ENCODE measurements around the gene USP21.

Gene USP21

DNA sequence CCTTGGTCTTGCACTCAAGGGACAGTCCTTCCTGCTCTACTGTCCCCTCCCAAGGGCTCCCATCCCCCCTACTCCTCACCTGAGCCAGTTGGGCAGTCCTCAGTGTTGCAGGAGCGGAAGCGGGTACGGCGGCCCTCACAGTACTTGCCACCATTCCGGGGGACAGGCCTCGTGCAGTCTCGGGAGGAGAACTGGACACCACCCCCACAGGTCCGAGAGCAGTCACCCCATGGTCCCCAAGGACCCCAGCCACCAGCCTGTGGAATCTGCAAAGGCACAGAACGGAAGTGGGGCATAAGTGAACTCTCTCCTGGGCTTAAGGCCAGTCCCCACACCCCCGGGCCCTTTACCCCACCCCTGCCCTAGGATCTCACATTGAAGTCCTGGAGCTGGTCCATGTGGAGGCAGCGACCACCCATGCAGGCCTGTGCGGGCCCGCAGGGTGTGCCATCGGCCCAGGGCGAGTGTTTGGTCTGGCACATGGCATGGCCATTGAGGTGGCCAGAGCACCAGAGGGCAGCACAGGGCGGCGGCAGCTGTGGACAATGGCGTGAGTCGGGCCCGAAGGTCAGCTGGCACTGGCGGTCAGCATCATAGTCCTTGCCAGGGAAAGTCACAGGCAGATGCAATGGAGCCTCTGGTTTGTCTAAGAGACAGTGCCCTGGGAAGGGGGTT, 34.4 kb downstream of the USP21 start:
- DNase-seq (ENCODE audit: low spot score): no peak

- no peak for DNase-seq (ENCODE audit: low spot score)
These were observed 35.9 kb downstream of the USP21 start for GRCh38 chr1:161195171-161195570.

DNA sequence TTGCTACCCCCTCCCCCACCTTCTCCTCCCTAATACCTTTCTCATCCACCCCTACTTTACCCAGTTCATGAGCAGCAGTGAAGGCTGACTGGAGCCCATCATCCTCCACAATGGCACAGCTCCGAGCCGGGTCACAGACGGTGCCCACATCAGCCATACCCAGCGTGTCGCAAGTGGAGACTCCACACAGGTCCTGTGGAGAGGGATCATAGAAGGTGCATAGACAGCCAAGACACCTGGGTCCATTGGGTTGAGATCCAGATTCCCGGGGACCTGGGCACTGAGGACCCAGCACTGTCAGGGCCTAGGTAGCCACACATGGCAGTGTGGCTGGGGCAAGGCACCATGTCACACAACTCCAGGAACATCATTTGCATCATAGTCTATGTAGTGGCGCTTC, 36.8 kb downstream of the USP21 start:
- no peak for DNase-seq (ENCODE audit: low spot score)

GRCh38 chr1:161196521-161197451, 37.5 kb downstream of the USP21 start:
- no peak for DNase-seq (ENCODE audit: low spot score)

DNA sequence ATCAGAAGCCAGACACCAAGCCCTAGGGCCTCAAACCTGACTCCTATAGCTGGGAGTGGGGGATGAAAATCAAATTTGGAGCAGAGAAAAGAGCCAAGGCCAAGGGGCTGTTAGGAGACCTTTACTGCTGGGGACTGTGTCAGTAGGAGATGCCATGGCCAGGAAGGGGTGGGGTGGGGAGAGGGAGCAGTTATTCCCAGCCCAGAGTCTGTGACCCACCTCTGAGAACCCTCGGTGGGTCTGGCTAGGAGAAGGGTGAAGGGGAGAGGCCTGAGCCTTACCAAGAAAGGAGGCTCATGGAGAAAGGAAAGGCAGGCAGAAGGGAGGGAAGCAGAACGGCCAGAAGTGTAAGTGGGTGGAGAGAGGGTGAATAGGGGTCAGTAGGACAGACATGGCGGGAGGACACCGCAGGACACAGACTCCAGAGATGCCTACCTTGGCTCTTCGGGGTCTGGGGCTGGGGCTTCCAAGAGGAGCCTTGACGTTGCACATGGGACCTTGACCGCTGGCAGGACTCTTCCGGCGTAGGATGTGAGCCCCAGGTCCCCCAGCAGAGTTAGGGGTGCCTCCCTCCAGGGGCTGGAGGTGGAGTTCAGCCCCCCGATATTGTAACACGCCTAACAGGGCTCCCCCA, 38.4 kb downstream of the USP21 start:
- DNase-seq (ENCODE audit: low spot score): no peak

GRCh38 chr1:161198194-161198896, 39.0 kb downstream of the USP21 start:
- no peak for DNase-seq (ENCODE audit: low spot score)

DNA sequence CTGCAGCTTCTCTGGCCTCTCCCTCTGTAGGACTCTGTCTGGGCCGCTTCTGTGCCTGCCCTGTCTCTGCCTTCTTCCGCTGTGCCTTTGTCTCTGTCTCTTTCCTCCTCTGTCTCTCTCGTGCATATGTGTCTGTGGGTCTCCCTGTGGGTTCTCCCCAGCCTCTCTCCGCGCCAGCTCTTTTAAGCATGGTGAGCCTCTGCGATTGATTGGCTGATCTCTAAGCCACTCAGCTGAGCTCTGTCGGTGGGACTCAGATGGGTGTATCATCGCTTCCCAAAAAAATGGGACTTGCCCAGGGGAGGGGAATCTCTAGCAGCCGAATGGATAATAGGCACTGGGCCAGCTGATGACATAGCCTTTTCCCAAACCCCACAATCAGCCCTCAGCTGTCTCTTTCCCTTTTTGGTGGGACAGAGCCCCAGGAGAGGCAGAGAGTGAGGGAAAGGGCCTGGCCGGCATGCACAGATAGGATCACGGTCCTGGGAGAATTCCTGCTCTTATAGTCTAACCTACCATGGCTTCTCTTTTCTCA, 39.7 kb downstream of the USP21 start, which contains the start of gene ADAMTS4:
Gene ADAMTS4 (minus strand): TSS at position 158 of the 535 bp plus-strand sequence. CDS start 427 bp downstream, outside the sequence.
- DNase-seq (ENCODE audit: low spot score): no peak

- no peak for DNase-seq (ENCODE audit: low spot score)
These were observed 40.3 kb downstream of the USP21 start for GRCh38 chr1:161199506-161200139.

DNA sequence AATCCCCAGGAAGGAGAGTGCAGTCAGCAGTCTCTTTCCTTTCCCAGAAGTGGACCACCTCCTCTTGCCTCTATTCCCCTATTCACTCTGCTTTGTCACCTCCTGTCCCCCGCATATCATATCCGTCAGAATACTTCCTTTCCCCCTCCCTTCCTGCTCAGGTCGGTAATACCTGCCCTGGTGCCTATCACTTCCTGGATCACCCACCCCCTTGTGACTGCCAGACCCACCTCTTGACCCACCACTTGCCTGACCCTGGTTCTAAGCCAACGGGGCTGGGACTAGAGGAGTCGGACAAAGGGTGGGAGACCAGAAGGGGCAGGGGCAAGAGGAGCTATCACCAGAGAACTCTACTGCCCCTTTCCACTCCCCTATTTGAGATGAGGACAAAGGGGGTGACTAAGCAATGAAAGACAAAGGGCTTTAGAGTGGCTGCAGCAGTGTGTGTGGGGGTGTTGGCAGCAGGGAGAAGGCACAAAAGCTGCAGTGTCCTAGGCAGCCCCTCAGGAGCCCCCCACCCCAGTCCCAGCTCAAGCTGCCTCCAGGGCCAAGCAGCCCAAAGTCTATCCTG, 41.2 kb downstream of the USP21 start:
- no peak for DNase-seq (ENCODE audit: low spot score)

GRCh38 chr1:161200992-161201835, 41.9 kb downstream of the USP21 start:
- DNase-seq (ENCODE audit: low spot score): no peak

GRCh38 chr1:161201836-161202712, 42.8 kb downstream of the USP21 start, which contains the start of gene NDUFS2:
Gene NDUFS2 (plus strand): TSS chr1:161202367. CDS start chr1:161202386, 19 bp downstream.
- peak; percentile 99 for DNase-seq (ENCODE audit: low spot score)

- no peak for DNase-seq (ENCODE audit: low spot score)
These were observed 47.3 kb downstream of the USP21 start for GRCh38 chr1:161206411-161207140.

DNA sequence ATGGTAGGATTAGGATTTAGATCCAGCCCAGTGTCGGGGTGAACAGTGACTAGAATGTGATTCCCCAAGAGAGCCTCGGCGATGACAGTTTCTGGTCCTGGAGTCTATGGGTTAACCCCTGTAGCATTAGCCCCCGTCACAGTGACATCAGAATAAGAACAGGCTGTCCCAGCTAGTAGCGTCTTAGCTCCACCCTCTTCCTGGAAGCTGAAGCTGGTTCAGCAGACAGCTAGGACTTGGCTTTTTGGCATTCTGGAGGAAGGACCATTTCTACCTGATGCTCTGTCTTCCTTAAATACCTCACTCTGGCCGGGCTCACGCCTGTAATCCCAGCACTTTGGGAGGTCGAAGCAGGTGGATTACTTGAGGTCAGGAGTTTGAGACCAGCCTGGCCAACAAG, 47.9 kb downstream of the USP21 start:
- no peak for DNase-seq (ENCODE audit: low spot score)

DNA sequence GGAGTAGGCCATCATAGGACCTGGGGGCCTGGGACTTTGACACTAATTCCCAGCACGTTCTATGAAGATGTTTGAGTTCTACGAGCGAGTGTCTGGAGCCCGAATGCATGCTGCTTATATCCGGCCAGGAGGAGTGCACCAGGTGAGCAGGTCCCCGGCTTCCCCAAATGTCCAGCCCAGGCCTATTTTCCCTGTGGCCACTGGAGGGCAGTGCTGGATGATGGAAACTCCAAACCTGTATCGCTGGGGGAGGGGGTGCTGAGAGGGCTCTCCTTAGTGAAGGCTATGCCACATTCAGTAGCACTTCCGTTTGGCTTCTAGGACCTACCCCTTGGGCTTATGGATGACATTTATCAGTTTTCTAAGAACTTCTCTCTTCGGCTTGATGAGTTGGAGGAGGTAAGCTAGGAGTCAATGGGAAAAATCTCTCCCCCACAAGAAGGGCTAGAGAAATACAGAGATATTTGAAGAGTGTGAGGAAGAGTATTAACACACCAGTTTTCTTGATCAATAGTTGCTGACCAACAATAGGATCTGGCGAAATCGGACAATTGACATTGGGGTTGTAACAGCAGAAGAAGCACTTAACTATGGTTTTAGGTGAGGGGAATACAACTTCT, 50.6 kb downstream of the USP21 start:
- DNase-seq (ENCODE audit: low spot score): peak; percentile 76

GRCh38 chr1:161214369-161214768, 55.1 kb downstream of the USP21 start:
- DNase-seq (ENCODE audit: low spot score): no peak

- no peak for DNase-seq (ENCODE audit: low spot score)
These were observed 55.8 kb downstream of the USP21 start, which contains the start of gene FCER1G for GRCh38 chr1:161215076-161215475. Gene FCER1G (plus strand): TSS chr1:161215295. CDS start chr1:161215322, 27 bp downstream.
